Neural cell (in vitro differentiated cells): Measurements from ENCODE around the gene HOXD8.

Experiments
- RAD21 ChIP-seq: fragments of 450-650 bp; conservative IDR thresholded peaks from 2 replicates; pipeline ENCODE4 v1.6.1; 2014; ENCODE audit warnings: antibody characterized with exemption, mild to moderate bottlenecking, moderate library complexity
- TF ChIP-seq, protein P1 (sequence below): IDR thresholded peaks from 2 replicates; pipeline ENCODE4 v1.6.1; 2012; ENCODE audit warnings: borderline replicate concordance

DNA sequence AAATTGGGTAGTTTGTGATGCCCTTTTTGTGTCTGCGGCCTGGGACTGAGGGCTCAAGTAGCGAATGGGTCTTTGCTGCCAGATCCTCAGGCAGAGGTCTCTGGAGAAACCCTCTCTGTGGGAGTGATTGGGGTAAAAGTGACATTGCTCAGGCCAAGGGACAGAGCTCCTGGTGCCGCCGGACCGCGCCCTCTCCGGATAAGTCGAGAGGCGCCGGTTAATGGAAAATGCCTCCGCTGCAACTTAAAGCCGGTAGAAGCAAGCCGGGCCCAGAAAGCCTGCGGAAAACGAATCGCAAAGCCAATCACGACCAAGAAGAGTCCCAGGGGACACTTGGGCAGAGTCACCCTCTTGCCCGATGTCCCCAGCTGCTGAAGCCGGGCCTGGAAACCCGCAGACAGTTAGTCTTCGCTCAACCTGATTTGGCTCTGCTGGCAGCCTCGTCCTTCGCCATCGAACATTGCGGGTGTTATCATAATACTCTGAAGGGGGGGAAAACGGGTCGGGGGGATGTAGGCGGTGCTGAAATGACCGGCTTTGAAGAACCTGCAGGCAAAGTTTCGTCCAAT lies 30.3 kb upstream of the HOXD8 start:
- no peak for TF ChIP-seq RAD21
- TF ChIP-seq, protein P1, sequence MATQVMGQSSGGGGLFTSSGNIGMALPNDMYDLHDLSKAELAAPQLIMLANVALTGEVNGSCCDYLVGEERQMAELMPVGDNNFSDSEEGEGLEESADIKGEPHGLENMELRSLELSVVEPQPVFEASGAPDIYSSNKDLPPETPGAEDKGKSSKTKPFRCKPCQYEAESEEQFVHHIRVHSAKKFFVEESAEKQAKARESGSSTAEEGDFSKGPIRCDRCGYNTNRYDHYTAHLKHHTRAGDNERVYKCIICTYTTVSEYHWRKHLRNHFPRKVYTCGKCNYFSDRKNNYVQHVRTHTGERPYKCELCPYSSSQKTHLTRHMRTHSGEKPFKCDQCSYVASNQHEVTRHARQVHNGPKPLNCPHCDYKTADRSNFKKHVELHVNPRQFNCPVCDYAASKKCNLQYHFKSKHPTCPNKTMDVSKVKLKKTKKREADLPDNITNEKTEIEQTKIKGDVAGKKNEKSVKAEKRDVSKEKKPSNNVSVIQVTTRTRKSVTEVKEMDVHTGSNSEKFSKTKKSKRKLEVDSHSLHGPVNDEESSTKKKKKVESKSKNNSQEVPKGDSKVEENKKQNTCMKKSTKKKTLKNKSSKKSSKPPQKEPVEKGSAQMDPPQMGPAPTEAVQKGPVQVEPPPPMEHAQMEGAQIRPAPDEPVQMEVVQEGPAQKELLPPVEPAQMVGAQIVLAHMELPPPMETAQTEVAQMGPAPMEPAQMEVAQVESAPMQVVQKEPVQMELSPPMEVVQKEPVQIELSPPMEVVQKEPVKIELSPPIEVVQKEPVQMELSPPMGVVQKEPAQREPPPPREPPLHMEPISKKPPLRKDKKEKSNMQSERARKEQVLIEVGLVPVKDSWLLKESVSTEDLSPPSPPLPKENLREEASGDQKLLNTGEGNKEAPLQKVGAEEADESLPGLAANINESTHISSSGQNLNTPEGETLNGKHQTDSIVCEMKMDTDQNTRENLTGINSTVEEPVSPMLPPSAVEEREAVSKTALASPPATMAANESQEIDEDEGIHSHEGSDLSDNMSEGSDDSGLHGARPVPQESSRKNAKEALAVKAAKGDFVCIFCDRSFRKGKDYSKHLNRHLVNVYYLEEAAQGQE, result no peak
